OCI-LY7 (cell line): ENCODE data around the gene GRIK1. TPM values are rescaled to one million over a fixed set of nuclear protein-coding genes. Genes with fewer than 3 reads are reported as not detected.

Experiments
- BruUV-seq: library from RNA; stranded (reverse); fragments of 400-500 nt; replicated peaks from 2 replicates; lab custom pipeline; 2021; lab: Mats Ljungman, UMichigan
- CTCF ChIA-PET: fragments of 300-600 bp; sonication (Branson Sonifier 250); formaldehyde crosslinking; loops from one replicate; lab custom pipeline; 2022; ENCODE audit warnings: antibody characterized with exemption; ENCODE audit not compliant: unreplicated experiment; lab: Charles Lee
- POLR2A ChIA-PET: fragments of 300-600 bp; sonication (Branson Sonifier 250); formaldehyde crosslinking; loops from one replicate; lab custom pipeline; 2022; ENCODE audit warnings: antibody characterized with exemption; lab: Charles Lee
- DNase-seq: peaks from one replicate; pipeline ENCODE4 v3.0.0-alpha.2; 2015; ENCODE audit warnings: low spot score
- H2AFZ ChIP-seq: fragments of 200-600 bp; sonication (generic), shearing (Covaris generic); 2 replicates; pipeline ENCODE4 v1.6.1; 2014; ENCODE audit warnings: mild to moderate bottlenecking, antibody characterized with exemption, low read length, moderate library complexity
- H3K27ac ChIP-seq: fragments of 200-600 bp; sonication (generic); 2 replicates; pipeline ENCODE4 v1.5.1; 2014; ENCODE audit warnings: mixed run types, low read depth, mild to moderate bottlenecking, moderate library complexity, low read length, inconsistent platforms; ENCODE audit not compliant: poor library complexity, severe bottlenecking
- H3K36me3 ChIP-seq: fragments of 200-600 bp; sonication (generic); 2 replicates; pipeline ENCODE4 v1.6.1; 2014; ENCODE audit warnings: mild to moderate bottlenecking, antibody characterized with exemption, low read length, moderate library complexity, mixed read lengths; ENCODE audit not compliant: insufficient read depth
- H3K4me1 ChIP-seq: fragments of 200-600 bp; sonication (generic); 2 replicates; pipeline ENCODE4 v1.5.1; 2014; ENCODE audit warnings: mild to moderate bottlenecking, low read length; ENCODE audit not compliant: insufficient read depth, poor library complexity, severe bottlenecking
- H3K4me2 ChIP-seq: fragments of 200-600 bp; sonication (generic); 2 replicates; pipeline ENCODE4 v1.6.1; 2014; ENCODE audit warnings: mild to moderate bottlenecking, low read length
- H3K4me3 ChIP-seq: fragments of 200-600 bp; sonication (generic); 2 replicates; pipeline ENCODE4 v1.5.1; 2014; ENCODE audit warnings: mild to moderate bottlenecking, low read depth, low read length; ENCODE audit not compliant: poor library complexity, severe bottlenecking
- H3K79me2 ChIP-seq: fragments of 200-600 bp; sonication (generic); 2 replicates; pipeline ENCODE4 v1.6.1; 2016; ENCODE audit warnings: low read depth, mild to moderate bottlenecking, low read length, moderate library complexity, mixed read lengths; ENCODE audit not compliant: insufficient read depth
- H3K9me2 ChIP-seq: fragments of 200-600 bp; sonication (generic); 2 replicates; pipeline ENCODE4 v1.6.1; 2016; ENCODE audit warnings: mild to moderate bottlenecking, low read length, mixed read lengths; ENCODE audit not compliant: insufficient read depth
- H3K9me3 ChIP-seq: fragments of 200-600 bp; sonication (generic); 2 replicates; pipeline ENCODE4 v1.6.1; 2014; ENCODE audit warnings: mild to moderate bottlenecking, mixed run types, low read length, mixed read lengths
- H4K20me1 ChIP-seq: fragments of 200-600 bp; sonication (generic); 2 replicates; pipeline ENCODE4 v1.6.1; 2014; ENCODE audit warnings: mild to moderate bottlenecking, antibody characterized with exemption, low read length, moderate library complexity, mixed read lengths; ENCODE audit not compliant: insufficient read depth
- EZH2phosphoT487 ChIP-seq: fragments of 200-600 bp; sonication (generic); IDR thresholded peaks from 2 replicates; pipeline ENCODE4 v1.6.1; 2018; ENCODE audit warnings: low read depth, borderline replicate concordance, mild to moderate bottlenecking, mixed run types, antibody characterized with exemption, low read length, moderate library complexity, mixed read lengths
- intact Hi-C: fragments of 100-400 bp; cut with micrococcal nuclease; formaldehyde crosslinking; loops from one replicate; pipeline ENCODE4 v1.10.0; 2022; ENCODE audit not compliant: unreplicated experiment
- total RNA-seq, 2 experiments: library from RNA; depleted of rRNA in 1 of 2; stranded (reverse); fragments of >200 nt in 1 of 2; shearing (Covaris generic) in 1 of 2; gene quantifications; 2 replicates each; pipeline ENCODE4 v1.2.3, GENCODE V29; 2014 to 2022
- TF ChIP-seq, protein P1 (sequence below): fragments of 200-600 bp; sonication (generic); conservative IDR thresholded peaks from 2 replicates; pipeline ENCODE4 v1.5.1; 2014; ENCODE audit warnings: mild to moderate bottlenecking, antibody characterized with exemption, low read length, moderate library complexity, mixed read lengths

The GRIK1 gene
- total RNA-seq, 2 experiments from 2014 or later, result 4.1 TPM; not detected in 1

DNA sequence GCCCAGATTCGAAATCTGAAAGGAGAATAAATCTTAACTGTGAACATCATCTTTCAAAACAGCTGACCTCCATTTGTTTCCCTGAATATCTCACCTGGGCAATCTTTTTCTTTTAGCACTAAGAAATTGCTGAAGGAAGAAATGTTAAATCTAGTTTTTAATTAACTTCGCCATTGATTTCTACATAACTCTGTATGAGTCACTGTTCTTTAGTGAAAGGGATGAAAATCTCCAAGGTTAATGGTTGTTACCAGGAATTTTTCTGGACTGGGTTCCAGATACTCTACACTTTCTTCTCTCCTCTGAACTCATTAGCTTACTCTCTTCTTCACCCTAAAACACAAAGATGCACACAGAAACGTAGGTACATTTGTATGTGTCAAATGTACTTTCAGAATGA is 405.3 kb downstream of the GRIK1 start:
- no peak overlapping the region for H2AFZ ChIP-seq
- no peak overlapping the region for H3K4me3 ChIP-seq
- intact Hi-C loops, result no loop called here
- no peaks in the 10 kb centered on the region for H3K4me1 ChIP-seq
- CTCF ChIA-PET, result no interaction called here
- H3K27ac ChIP-seq, result no peak overlapping the region
- H3K79me2 ChIP-seq, result no peaks in the 10 kb centered on the region
- H3K9me3 ChIP-seq, result no peaks in the 10 kb centered on the region
- DNase-seq, result no peak
- H3K4me2 ChIP-seq, result no peak overlapping the region
- POLR2A ChIA-PET, result interaction anchor here (0.5 to 0.6 kb wide), 2 partner anchors 45 to 73 kb away, joined by 3 read pairs; no protein-coding TSS in a partner anchor
- no peak for TF ChIP-seq EZH2phosphoT487
- TF ChIP-seq, protein P1, sequence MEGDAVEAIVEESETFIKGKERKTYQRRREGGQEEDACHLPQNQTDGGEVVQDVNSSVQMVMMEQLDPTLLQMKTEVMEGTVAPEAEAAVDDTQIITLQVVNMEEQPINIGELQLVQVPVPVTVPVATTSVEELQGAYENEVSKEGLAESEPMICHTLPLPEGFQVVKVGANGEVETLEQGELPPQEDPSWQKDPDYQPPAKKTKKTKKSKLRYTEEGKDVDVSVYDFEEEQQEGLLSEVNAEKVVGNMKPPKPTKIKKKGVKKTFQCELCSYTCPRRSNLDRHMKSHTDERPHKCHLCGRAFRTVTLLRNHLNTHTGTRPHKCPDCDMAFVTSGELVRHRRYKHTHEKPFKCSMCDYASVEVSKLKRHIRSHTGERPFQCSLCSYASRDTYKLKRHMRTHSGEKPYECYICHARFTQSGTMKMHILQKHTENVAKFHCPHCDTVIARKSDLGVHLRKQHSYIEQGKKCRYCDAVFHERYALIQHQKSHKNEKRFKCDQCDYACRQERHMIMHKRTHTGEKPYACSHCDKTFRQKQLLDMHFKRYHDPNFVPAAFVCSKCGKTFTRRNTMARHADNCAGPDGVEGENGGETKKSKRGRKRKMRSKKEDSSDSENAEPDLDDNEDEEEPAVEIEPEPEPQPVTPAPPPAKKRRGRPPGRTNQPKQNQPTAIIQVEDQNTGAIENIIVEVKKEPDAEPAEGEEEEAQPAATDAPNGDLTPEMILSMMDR, result no peak
- no TSS peak for BruUV-seq
- no peaks in the 10 kb centered on the region for H3K36me3 ChIP-seq
- no peaks in the 10 kb centered on the region for H4K20me1 ChIP-seq
- H3K9me2 ChIP-seq, result no peaks in the 10 kb centered on the region

DNA sequence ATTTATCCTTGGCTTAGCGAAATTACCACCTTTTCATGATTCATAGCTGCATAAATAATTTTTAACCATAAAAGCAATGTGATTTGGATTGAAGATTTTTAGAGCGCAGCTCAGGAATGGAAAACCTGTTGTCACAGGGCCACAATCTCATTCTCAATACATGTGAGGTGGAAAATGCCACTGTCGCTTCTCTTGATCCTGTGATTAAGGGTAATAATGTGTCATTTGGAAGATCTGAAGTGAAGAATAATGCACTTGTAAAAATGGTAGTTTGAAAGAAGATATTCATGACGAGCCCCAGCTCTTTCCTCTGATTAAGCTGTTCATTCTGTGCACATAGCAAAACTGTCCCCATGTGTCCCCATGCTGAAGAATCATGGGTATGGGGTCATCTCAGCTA is 410.7 kb downstream of the GRIK1 start:
- DNase-seq, result no peak
- Histone ChIP-seq H3K36me3 (no peaks in the 10 kb centered on the region), H4K20me1 (no peaks in the 10 kb centered on the region), H3K27ac (no peak overlapping the region), H3K4me1 (no peaks in the 10 kb centered on the region), H3K79me2 (no peaks in the 10 kb centered on the region), H3K4me3 (no peak overlapping the region), H3K9me3 (0 out of 2 replicates have a peak, but pooled peaks cover 5% of the 10 kb centered on the region), H3K4me2 (no peak overlapping the region), H2AFZ (no peak overlapping the region), H3K9me2 (no peaks in the 10 kb centered on the region)
- TF ChIP-seq EZH2phosphoT487, result no peak
- TF ChIP-seq, protein P1, result no peak
- POLR2A ChIA-PET, result interaction anchor here (1.6 kb wide), 1 partner anchor 15 kb away, joined by 6 read pairs; no protein-coding TSS in a partner anchor
- intact Hi-C loops, result no loop called here
- no TSS peak for BruUV-seq
- CTCF ChIA-PET, result no interaction called here

DNA sequence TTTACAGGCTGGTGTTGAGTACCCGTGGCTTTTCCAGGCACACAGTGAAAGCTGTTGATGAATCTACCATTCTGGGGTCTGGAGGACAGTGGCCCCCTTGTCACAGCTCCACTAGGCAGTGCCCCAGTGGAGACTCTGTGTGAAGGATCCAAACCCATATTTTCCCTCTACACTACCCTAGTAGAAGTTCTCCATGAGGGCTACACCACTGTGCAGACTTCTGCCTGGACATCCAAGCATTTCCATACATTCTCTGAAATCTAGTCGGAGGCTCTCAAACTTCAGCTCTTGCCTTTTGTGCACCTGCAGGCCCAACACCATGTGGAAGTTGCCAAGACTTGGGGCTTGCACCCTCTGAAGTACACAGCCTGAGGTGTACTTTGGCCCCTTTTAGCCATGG is 413.3 kb downstream of the GRIK1 start:
- TF ChIP-seq, protein P1, result no peak
- TF ChIP-seq EZH2phosphoT487, result no peak
- POLR2A ChIA-PET, result no interaction called here
- H3K9me2 ChIP-seq, result no peaks in the 10 kb centered on the region
- no peak overlapping the region for H2AFZ ChIP-seq
- no peaks in the 10 kb centered on the region for H3K4me1 ChIP-seq
- no TSS peak for BruUV-seq
- CTCF ChIA-PET, result no interaction called here
- DNase-seq, result peak; percentile 12
- H3K36me3 ChIP-seq, result no peaks in the 10 kb centered on the region
- H3K4me3 ChIP-seq, result no peak overlapping the region
- no peaks in the 10 kb centered on the region for H3K79me2 ChIP-seq
- intact Hi-C loops, result no loop called here
- no peak overlapping the region for H3K4me2 ChIP-seq
- H4K20me1 ChIP-seq, result no peaks in the 10 kb centered on the region
- H3K27ac ChIP-seq, result no peak overlapping the region
- H3K9me3 ChIP-seq, result 0 out of 2 replicates have a peak, but pooled peaks cover 5% of the 10 kb centered on the region
